D721Med (cell line): Measurements from ENCODE around the gene KRT37.

Experiments used
- DNase-seq: peaks from one replicate; pipeline ENCODE4 v3.0.0; 2011; ENCODE audit warnings: low spot score; ENCODE audit not compliant: insufficient read length
- FAIRE-seq: peaks from 2 replicates; lab custom pipeline; 2011; peaks lifted over from hg19 to GRCh38; lab: Jason Lieb, UNC
- CTCF ChIP-seq: IDR thresholded peaks from 2 replicates; pipeline ENCODE4 v1.5.1; 2012; ENCODE audit warnings: mild to moderate bottlenecking, control low read depth; ENCODE audit not compliant: insufficient read depth; ENCODE audit errors: missing control alignments

Gene KRT37

GRCh38 chr17:41424111-41424635, at the start of gene KRT37:
TSS of gene KRT37 (minus strand) at chr17:41424585. CDS start at chr17:41424523, 62 bp downstream.
- FAIRE-seq, result no peak
- no peak for TF ChIP-seq CTCF
- no peak for DNase-seq

- no peak for FAIRE-seq
- TF ChIP-seq CTCF, result no peak
- DNase-seq, result no peak
Observed at GRCh38 chr17:41468346-41468745, 44.0 kb upstream of the KRT37 start.

- no peak for FAIRE-seq
- no peak for TF ChIP-seq CTCF
Observed at GRCh38 chr17:41467561-41467960, 43.2 kb upstream of the KRT37 start.

GRCh38 chr17:41466988-41467387, 42.6 kb upstream of the KRT37 start, which contains the start of gene KRT32:
TSS of gene KRT32 (minus strand) at chr17:41467386. CDS start at chr17:41467325, 61 bp downstream.
- DNase-seq (no peak), FAIRE-seq (no peak)
- TF ChIP-seq CTCF, result no peak

More at GRCh38 chr17:41467561-41467960, 43.2 kb upstream of the KRT37 start:
- DNase-seq, result no peak

- no peak for DNase-seq
Observed at GRCh38 chr17:41464682-41465081, 40.3 kb upstream of the KRT37 start.

GRCh38 chr17:41464173-41464572, 39.8 kb upstream of the KRT37 start:
- DNase-seq (no peak), FAIRE-seq (no peak)
- no peak for TF ChIP-seq CTCF

More at GRCh38 chr17:41464682-41465081, 40.3 kb upstream of the KRT37 start:
- FAIRE-seq, result no peak
- TF ChIP-seq CTCF, result no peak

GRCh38 chr17:41463746-41464145, 39.4 kb upstream of the KRT37 start:
- DNase-seq, result no peak
- FAIRE-seq, result no peak
- TF ChIP-seq CTCF, result no peak
